NB4 (cell line): ENCODE results near the gene CAP2.
"Not testable (repeated sequence)": the region's sequence is repeated elsewhere in the genome, so short reads cannot be mapped to it uniquely, and the experiment has no call there.

Experiments used
- DNase-seq: peaks from one replicate; pipeline ENCODE4 v3.0.0; 2010; ENCODE audit warnings: low read depth
- H3K4me3 ChIP-seq: one replicate; pipeline ENCODE4 v1.5.1; 2011; ENCODE audit warnings: mild to moderate bottlenecking, low read depth, low read length, moderate library complexity
- CTCF ChIP-seq: IDR thresholded peaks from one replicate; pipeline ENCODE4 v1.5.1; 2012; ENCODE audit warnings: low read depth, low read length
- MAX ChIP-seq: IDR thresholded peaks from 2 replicates; pipeline ENCODE4 v1.6.1; 2011; ENCODE audit warnings: low read depth, low read length
- MYC ChIP-seq: IDR thresholded peaks from 2 replicates; pipeline ENCODE4 v1.6.1; 2011; ENCODE audit warnings: low read depth, low read length
- POLR2A ChIP-seq: IDR thresholded peaks from 2 replicates; pipeline ENCODE4 v1.6.1; 2011; ENCODE audit warnings: mild to moderate bottlenecking; ENCODE audit not compliant: insufficient read length; ENCODE audit errors: extremely low read depth

CAP2 gene

GRCh38 chr6:17584241-17584803 lies 190.9 kb downstream of the CAP2 start:
- H3K4me3 ChIP-seq, result no peak overlapping the region
- no peak for TF ChIP-seq MYC
- TF ChIP-seq CTCF, result peak; percentile 58
- no peak for TF ChIP-seq POLR2A
- DNase-seq, result peak; percentile 64

- TF ChIP-seq POLR2A, result no peak
- TF ChIP-seq CTCF, result peak; percentile 2
- TF ChIP-seq MYC, result no peak
Observed at GRCh38 chr6:17585766-17586490, 192.5 kb downstream of the CAP2 start.

GRCh38 chr6:17586623-17587022 lies 193.2 kb downstream of the CAP2 start:
- not testable (repeated sequence) for H3K4me3 ChIP-seq, DNase-seq

More at GRCh38 chr6:17585766-17586490, 192.5 kb downstream of the CAP2 start:
- no peak overlapping the region for H3K4me3 ChIP-seq
- peak; percentile 38 for DNase-seq

GRCh38 chr6:17588011-17588410 lies 194.6 kb downstream of the CAP2 start:
- no peak overlapping the region for H3K4me3 ChIP-seq
- DNase-seq, result no peak
- TF ChIP-seq CTCF (no peak), MAX (no peak), MYC (no peak), POLR2A (no peak)

- no peak for DNase-seq
- H3K4me3 ChIP-seq, result no peak overlapping the region
- TF ChIP-seq MAX (no peak), POLR2A (no peak)
Observed at GRCh38 chr6:17589406-17590096, 196.2 kb downstream of the CAP2 start.

GRCh38 chr6:17591287-17591686 lies 197.9 kb downstream of the CAP2 start:
- H3K4me3 ChIP-seq, result no peak overlapping the region
- TF ChIP-seq CTCF, result no peak
- no peak for TF ChIP-seq MAX
- no peak for TF ChIP-seq POLR2A
- TF ChIP-seq MYC, result no peak
- no peak for DNase-seq

GRCh38 chr6:17593246-17593645 lies 199.9 kb downstream of the CAP2 start:
- TF ChIP-seq CTCF (no peak), POLR2A (no peak), MYC (no peak), MAX (no peak)
- no peak overlapping the region for H3K4me3 ChIP-seq
- DNase-seq, result no peak
